CD14-positive monocyte (primary cell): Measurements from ENCODE around the gene SPINT3. TPM values are rescaled to one million over a fixed set of nuclear protein-coding genes. Genes with fewer than 3 reads are reported as not detected.

ENCODE experiments used
- DNase-seq, 3 donors: peaks; one replicate each; pipeline ENCODE4 v3.0.0-alpha.2; 2011 to 2022
- H2AFZ ChIP-seq: 2 replicates; pipeline ENCODE4 v1.6.0; 2012; ENCODE audit warnings: mild to moderate bottlenecking, low read depth, low read length, inconsistent platforms; ENCODE audit not compliant: insufficient read depth, poor library complexity, severe bottlenecking
- H3K27ac ChIP-seq, 2 donors: 1 replicate in 1 of 2; 2 replicates in 1 of 2; pipeline ENCODE4 v1.5.1; 2012 to 2013; ENCODE audit warnings: low read length in 2 of 2, control low read depth in 1 of 2, inconsistent platforms in 1 of 2, low read depth in 1 of 2, mild to moderate bottlenecking in 1 of 2
- H3K27me3 ChIP-seq, 2 donors: one replicate each; pipeline versions ENCODE4 v1.6.0 to v1.6.1; 2011 to 2013; ENCODE audit warnings: low read length in 2 of 2; ENCODE audit not compliant: control insufficient read depth in 2 of 2, insufficient read depth in 2 of 2
- H3K36me3 ChIP-seq, 2 donors: replicated peaks in 1 of 2; 1 replicate in 1 of 2; 2 replicates in 1 of 2; pipeline versions ENCODE4 v1.5.1 to v1.6.1; 2012 to 2013; ENCODE audit warnings: low read length in 2 of 2, control low read depth in 1 of 2, inconsistent platforms in 1 of 2, mild to moderate bottlenecking in 1 of 2; ENCODE audit not compliant: insufficient read depth in 2 of 2, control insufficient read depth in 1 of 2
- H3K4me1 ChIP-seq, 2 donors: 1 replicate in 1 of 2; 2 replicates in 1 of 2; pipeline versions ENCODE4 v1.5.1 to v1.6.1; 2012 to 2013; ENCODE audit warnings: low read length in 2 of 2, control low read depth in 1 of 2, inconsistent platforms in 1 of 2, mild to moderate bottlenecking in 1 of 2, moderate library complexity in 1 of 2; ENCODE audit not compliant: insufficient read depth in 2 of 2, control insufficient read depth in 1 of 2
- H3K4me2 ChIP-seq: replicated peaks from 2 replicates; pipeline ENCODE3; 2012; ENCODE audit warnings: low read length, moderate library complexity, mild to moderate bottlenecking; ENCODE audit not compliant: poor library complexity, severe bottlenecking; ENCODE audit errors: extremely low read depth
- H3K4me3 ChIP-seq, 3 experiments: fragments of 200-600 bp in 1 of 3; sonication (generic) in 1 of 3; replicated peaks in 1 of 3; 1 replicate in 2 of 3; 2 replicates in 1 of 3; pipeline ENCODE4 v1.5.1; 2011 to 2013; ENCODE audit warnings: low read length in 3 of 3, mild to moderate bottlenecking in 3 of 3, control low read depth in 2 of 3, low read depth in 2 of 3, inconsistent platforms in 1 of 3, moderate library complexity in 1 of 3
- H3K79me2 ChIP-seq: 2 replicates; pipeline ENCODE4 v1.6.0; 2012; ENCODE audit warnings: mild to moderate bottlenecking, control low read depth, inconsistent platforms, low read length, moderate library complexity; ENCODE audit not compliant: insufficient read depth
- H3K9ac ChIP-seq: 2 replicates; pipeline ENCODE4 v1.6.0; 2017; ENCODE audit warnings: low read length, mild to moderate bottlenecking; ENCODE audit not compliant: insufficient read depth, poor library complexity, severe bottlenecking
- H3K9me3 ChIP-seq, 2 donors: replicated peaks in 1 of 2; 1 replicate in 1 of 2; 2 replicates in 1 of 2; pipeline versions ENCODE4 v1.5.1 to v1.6.1; 2012 to 2013; ENCODE audit warnings: low read length in 2 of 2, control low read depth in 1 of 2; ENCODE audit not compliant: control insufficient read depth in 1 of 2, insufficient read depth in 1 of 2
- H4K20me1 ChIP-seq: 2 replicates; pipeline ENCODE4 v1.6.0; 2012; ENCODE audit warnings: mild to moderate bottlenecking, low read length, control low read depth, moderate library complexity; ENCODE audit not compliant: insufficient read depth
- H3K27ac Mint-ChIP-seq, 7 donors: one replicate each; pipeline ENCODE4 v1.8.0; 2020; ENCODE audit warnings: mild to moderate bottlenecking in 7 of 7, mixed read lengths in 7 of 7, moderate library complexity in 6 of 7, inconsistent platforms in 2 of 7
- H3K27me3 Mint-ChIP-seq, 3 donors: one replicate each; pipeline ENCODE4 v1.8.0; 2021 to 2022; ENCODE audit warnings: low read depth in 3 of 3, mild to moderate bottlenecking in 3 of 3, mixed read lengths in 3 of 3, moderate library complexity in 3 of 3, inconsistent platforms in 1 of 3
- H3K36me3 Mint-ChIP-seq, 2 donors: one replicate each; pipeline ENCODE4 v1.8.0; 2020; ENCODE audit warnings: mixed read lengths in 2 of 2, inconsistent platforms in 1 of 2, mild to moderate bottlenecking in 1 of 2
- H3K4me1 Mint-ChIP-seq: one replicate; pipeline ENCODE4 v1.8.0; 2020; ENCODE audit warnings: mild to moderate bottlenecking, mixed read lengths
- H3K4me3 Mint-ChIP-seq, 2 donors: one replicate each; pipeline ENCODE4 v1.8.0; 2020; ENCODE audit warnings: mild to moderate bottlenecking in 2 of 2, mixed read lengths in 2 of 2, moderate library complexity in 1 of 2
- H3K9me3 Mint-ChIP-seq, 7 donors: one replicate each; pipeline ENCODE4 v1.8.0; 2020 to 2022; ENCODE audit warnings: mixed read lengths in 7 of 7, mild to moderate bottlenecking in 6 of 7, moderate library complexity in 6 of 7, inconsistent platforms in 2 of 7
- WGBS: methylation state at CpG from one replicate; pipeline ENCODE4 v1.1.5; 2013; ENCODE audit warnings: missing lambda C conversion rate; ENCODE audit not compliant: insufficient coverage; 5-methylcytosine and 5-hydroxymethylcytosine counted together
- intact Hi-C, 2 donors: fragments of 100-400 bp; cut with micrococcal nuclease; formaldehyde crosslinking; loops; one replicate each; pipeline versions ENCODE4 v1.15.0 to v1.15.1; 2023
- polyA plus RNA-seq, 3 donors: library from polyadenylated mRNA; depleted of rRNA in 1 of 3; unstranded in 2 of 3; stranded (reverse) in 1 of 3; fragments of 300-500 nt in 2 of 3; fragments of >200 nt in 1 of 3; fragmentation: Illumina TruSeq in 2 of 3; gene quantifications; 1 replicate in 2 of 3; 2 replicates in 1 of 3; pipeline ENCODE4 v1.2.3, GENCODE V29; 2012 to 2021
- TF ChIP-seq, protein P1 (sequence below): fragments of 200-600 bp; IDR thresholded peaks from one replicate; pipeline ENCODE4 v1.8.0; 2022; ENCODE audit warnings: antibody characterized with exemption, mild to moderate bottlenecking

Gene SPINT3
- polyA plus RNA-seq, 3 donors = not detected

DNA sequence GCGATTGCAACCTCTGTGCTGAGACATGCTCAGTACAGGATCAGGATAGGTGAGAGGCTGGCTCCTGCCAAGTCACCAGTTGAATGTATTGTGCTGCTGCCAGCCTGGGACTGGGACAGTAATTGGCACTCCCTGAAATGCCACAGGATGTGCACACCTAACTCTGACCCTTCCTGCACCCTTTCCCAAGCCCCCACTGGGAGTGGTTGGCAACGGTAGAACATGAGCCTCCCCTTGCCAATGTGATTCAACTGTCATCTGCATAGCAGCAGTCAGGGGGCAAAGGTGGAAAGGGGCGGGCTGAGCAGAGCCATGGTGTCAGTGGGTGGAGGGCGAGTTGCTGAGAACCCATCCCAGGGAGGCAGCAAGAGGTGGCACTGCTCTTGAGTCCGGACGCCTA, 15.4 kb downstream of the SPINT3 start:
- no peak overlapping the region for H3K27ac ChIP-seq
- H3K79me2 ChIP-seq = no peaks in the 10 kb centered on the region
- Mint-ChIP-seq H3K9me3 (peaks cover 0 to 5% (median 0%) of the 10 kb centered on the region in 7 donors), H3K4me3 (no peak overlapping the region), H3K4me1 (peaks cover 20% of the 10 kb centered on the region), H3K27ac (no peak overlapping the region), H3K27me3 (peaks cover 22 to 52% (median 29%) of the 10 kb centered on the region in 3 donors), H3K36me3 (no peaks in the 10 kb centered on the region)
- DNase-seq = no peak
- peaks cover 15 to 16% of the 10 kb centered on the region in 2 donors for H3K4me1 ChIP-seq
- no peaks in the 10 kb centered on the region for H3K36me3 ChIP-seq
- H3K9ac ChIP-seq = no peak overlapping the region
- H4K20me1 ChIP-seq = no peaks in the 10 kb centered on the region
- H3K9me3 ChIP-seq = no peaks in the 10 kb centered on the region
- WGBS = 100% methylated on average over 2 of the region's 6 CpGs
- TF ChIP-seq, protein P1, sequence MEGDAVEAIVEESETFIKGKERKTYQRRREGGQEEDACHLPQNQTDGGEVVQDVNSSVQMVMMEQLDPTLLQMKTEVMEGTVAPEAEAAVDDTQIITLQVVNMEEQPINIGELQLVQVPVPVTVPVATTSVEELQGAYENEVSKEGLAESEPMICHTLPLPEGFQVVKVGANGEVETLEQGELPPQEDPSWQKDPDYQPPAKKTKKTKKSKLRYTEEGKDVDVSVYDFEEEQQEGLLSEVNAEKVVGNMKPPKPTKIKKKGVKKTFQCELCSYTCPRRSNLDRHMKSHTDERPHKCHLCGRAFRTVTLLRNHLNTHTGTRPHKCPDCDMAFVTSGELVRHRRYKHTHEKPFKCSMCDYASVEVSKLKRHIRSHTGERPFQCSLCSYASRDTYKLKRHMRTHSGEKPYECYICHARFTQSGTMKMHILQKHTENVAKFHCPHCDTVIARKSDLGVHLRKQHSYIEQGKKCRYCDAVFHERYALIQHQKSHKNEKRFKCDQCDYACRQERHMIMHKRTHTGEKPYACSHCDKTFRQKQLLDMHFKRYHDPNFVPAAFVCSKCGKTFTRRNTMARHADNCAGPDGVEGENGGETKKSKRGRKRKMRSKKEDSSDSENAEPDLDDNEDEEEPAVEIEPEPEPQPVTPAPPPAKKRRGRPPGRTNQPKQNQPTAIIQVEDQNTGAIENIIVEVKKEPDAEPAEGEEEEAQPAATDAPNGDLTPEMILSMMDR = no peak
- H3K4me3 ChIP-seq = no peak overlapping the region
- intact Hi-C loops = no loop called here
- peaks cover 13 to 25% of the 10 kb centered on the region in 2 donors for H3K27me3 ChIP-seq
- no peak overlapping the region for H2AFZ ChIP-seq
- no peak overlapping the region for H3K4me2 ChIP-seq

DNA sequence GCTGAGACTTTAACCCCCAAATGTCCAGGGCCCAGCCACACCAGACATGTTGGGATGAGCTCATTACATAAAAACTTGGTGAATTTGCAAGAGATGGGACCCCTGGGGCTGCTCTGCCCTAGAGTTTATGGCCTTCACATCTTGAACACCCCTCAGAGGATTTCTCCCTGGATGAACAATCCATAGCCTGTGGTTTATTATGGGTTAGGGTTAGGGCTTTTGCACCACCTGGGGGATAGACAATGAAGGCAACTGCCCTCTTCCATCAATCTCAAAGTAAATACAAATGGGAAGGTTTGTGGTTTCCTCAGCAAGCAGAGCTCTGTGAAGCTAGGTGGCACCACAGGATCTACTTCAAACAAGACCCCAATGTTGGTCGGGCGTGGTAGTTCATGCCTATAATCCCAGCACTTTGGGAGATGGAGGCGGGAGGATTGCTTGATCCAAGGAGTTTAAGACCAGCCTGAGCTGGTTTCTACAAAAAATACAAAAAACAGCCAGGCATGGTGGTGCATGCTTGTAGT, 17.4 kb downstream of the SPINT3 start:
- no peaks in the 10 kb centered on the region for H3K36me3 Mint-ChIP-seq
- no peak overlapping the region for H3K27ac Mint-ChIP-seq
- Histone ChIP-seq H3K9me3 (no peaks in the 10 kb centered on the region), H2AFZ (no peak overlapping the region), H3K27me3 (peaks cover 13 to 23% of the 10 kb centered on the region in 2 donors), H3K9ac (no peak overlapping the region), H3K4me1 (peaks cover 20 to 23% of the 10 kb centered on the region in 2 donors), H3K36me3 (no peaks in the 10 kb centered on the region), H3K27ac (no peak overlapping the region), H3K79me2 (no peaks in the 10 kb centered on the region), H3K4me3 (no peak overlapping the region), H4K20me1 (no peaks in the 10 kb centered on the region), H3K4me2 (no peak overlapping the region)
- intact Hi-C loops = no loop called here
- DNase-seq = no peak
- peaks cover 30% of the 10 kb centered on the region for H3K4me1 Mint-ChIP-seq
- peaks cover 0 to 5% (median 0%) of the 10 kb centered on the region in 7 donors for H3K9me3 Mint-ChIP-seq
- H3K27me3 Mint-ChIP-seq = peaks cover 19 to 41% (median 23%) of the 10 kb centered on the region in 3 donors
- WGBS = 80% methylated on average over 1 of the region's 3 CpGs
- H3K4me3 Mint-ChIP-seq = no peak overlapping the region
- TF ChIP-seq, protein P1 = no peak
